Measurements from ENCODE around the gene WDR36. TPM values are rescaled to one million over a fixed set of nuclear protein-coding genes. Genes with fewer than 3 reads are reported as not detected.

The WDR36 gene
- total and polyA plus RNA-seq, 2 of the 4 experiments (the other 2 are of a cell fraction), result 11.9 to 87.8 TPM

DNA sequence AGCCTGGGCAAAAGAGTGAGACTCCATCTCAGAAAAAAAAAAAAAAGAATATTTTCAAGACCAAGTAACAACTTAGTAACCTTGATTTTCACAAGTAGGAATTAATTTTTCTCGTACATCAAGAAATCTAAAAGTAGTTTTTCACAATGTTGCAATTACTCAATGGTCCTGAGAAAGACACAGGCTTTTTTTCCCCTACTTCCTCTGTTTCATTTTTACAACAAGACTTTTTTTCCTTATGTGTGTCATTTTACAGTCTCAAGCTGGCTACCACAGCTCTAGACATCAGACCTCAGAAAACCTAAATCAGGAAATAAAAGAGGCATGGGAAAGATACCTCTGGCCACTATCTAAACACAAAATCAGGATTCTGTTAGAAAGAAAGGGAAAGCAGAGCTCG, 45.9 kb downstream of the WDR36 start:
- Histone ChIP-seq H2BK20ac (ENCODE audit: low read depth, low read length) (no peak overlapping the region), H3K36me3 (ENCODE audit: control insufficient read depth, insufficient read depth, low read length) (no peaks in the 10 kb centered on the region), H2BK5ac (ENCODE audit: low read depth, low read length, poor library complexity, severe bottlenecking) (no peak overlapping the region), H2AK9ac (replicated peaks; ENCODE audit: low read depth, low read length, poor library complexity) (no peak overlapping the region), H3K18ac (ENCODE audit: low read depth, low read length) (no peak overlapping the region), H3K4me2 (ENCODE audit: low read depth, low read length) (no peak overlapping the region), H3K27ac (ENCODE audit: insufficient read depth, low read length) (no peak overlapping the region), H3K79me1 (ENCODE audit: low read depth in 1 of 2, low read length in 2 of 2) (no peaks in the 10 kb centered on the region), H4K20me1 (ENCODE audit: insufficient read depth, low read length) (no peaks in the 10 kb centered on the region), H2AK5ac (ENCODE audit: low read depth, low read length) (no peak overlapping the region), H2AFZ (replicated peaks; ENCODE audit: low read length, poor library complexity) (no peak overlapping the region), H3K9me3 (ENCODE audit: control insufficient read depth, insufficient read depth, low read length) (no peaks in the 10 kb centered on the region), H3K4me1 (ENCODE audit: control insufficient read depth, insufficient read depth, low read length) (no peaks in the 10 kb centered on the region; the same call in 1 of the 2 replicates), H4K91ac (ENCODE audit: insufficient read depth, low read depth, low read length) (no peak overlapping the region), H4K5ac (ENCODE audit: low read depth, low read length) (no peak overlapping the region), H2BK120ac (ENCODE audit: low read depth, low read length) (no peak overlapping the region), H3K23ac (ENCODE audit: low read depth, low read length) (no peak overlapping the region), H4K8ac (ENCODE audit: low read depth in 2 of 2, low read length in 2 of 2) (no peak overlapping the region), H3K4me3 (ENCODE audit: insufficient read depth, low read depth, low read length) (no peak overlapping the region), H3K56ac (ENCODE audit: extremely low read depth, insufficient read depth, low read length) (no peak overlapping the region), H2BK15ac (ENCODE audit: low read depth, low read length) (no peak overlapping the region), H3K9me1 (ENCODE audit: insufficient read depth, low read length) (no peaks in the 10 kb centered on the region; the same call in 1 of the 2 replicates), H3K4ac (ENCODE audit: low read depth, low read length) (no peak overlapping the region), H3K27me3 (ENCODE audit: control insufficient read depth, insufficient read depth, low read length) (no peaks in the 10 kb centered on the region), H3K9ac (ENCODE audit: low read depth, low read length) (no peak overlapping the region), H3K14ac (replicated peaks; ENCODE audit: low read depth, low read length) (no peak overlapping the region)
- no CpG with 5 or more reads among the region's 2 CpGs for WGBS, 2 experiments (ENCODE audit: extremely low coverage in 2 of 2, insufficient read length in 1 of 2)
- dilution Hi-C loops (cut with HindIII; ENCODE audit: low sequenced_read_pairs, unreplicated experiment), result no loop called here
- POLR2A ChIA-PET (ENCODE audit: unreplicated experiment), result no interaction called here
- intact Hi-C loops (cut with micrococcal nuclease), result no loop called here
- TF ChIP-seq MAFK (IDR thresholded peaks at IDR 0.05; ENCODE audit: low read depth, low read length) (no peak), MAZ (IDR thresholded peaks at IDR 0.05; ENCODE audit: borderline replicate concordance, low read depth, low read length) (no peak), BHLHE40 (IDR thresholded peaks at IDR 0.05; ENCODE audit: low read depth, low read length) (no peak), FOS (IDR thresholded peaks at IDR 0.05; ENCODE audit: low read depth, low read length) (no peak), NFE2L2 (IDR thresholded peaks at IDR 0.05; ENCODE audit: low read depth, low read length) (no peak), SMC3 (IDR thresholded peaks at IDR 0.05; ENCODE audit: low read depth, low read length) (no peak)
- TF ChIP-seq, protein P1, sequence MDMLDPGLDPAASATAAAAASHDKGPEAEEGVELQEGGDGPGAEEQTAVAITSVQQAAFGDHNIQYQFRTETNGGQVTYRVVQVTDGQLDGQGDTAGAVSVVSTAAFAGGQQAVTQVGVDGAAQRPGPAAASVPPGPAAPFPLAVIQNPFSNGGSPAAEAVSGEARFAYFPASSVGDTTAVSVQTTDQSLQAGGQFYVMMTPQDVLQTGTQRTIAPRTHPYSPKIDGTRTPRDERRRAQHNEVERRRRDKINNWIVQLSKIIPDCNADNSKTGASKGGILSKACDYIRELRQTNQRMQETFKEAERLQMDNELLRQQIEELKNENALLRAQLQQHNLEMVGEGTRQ (IDR thresholded peaks at IDR 0.05; ENCODE audit: low read depth, low read length), result no peak
- TF ChIP-seq, protein P2, sequence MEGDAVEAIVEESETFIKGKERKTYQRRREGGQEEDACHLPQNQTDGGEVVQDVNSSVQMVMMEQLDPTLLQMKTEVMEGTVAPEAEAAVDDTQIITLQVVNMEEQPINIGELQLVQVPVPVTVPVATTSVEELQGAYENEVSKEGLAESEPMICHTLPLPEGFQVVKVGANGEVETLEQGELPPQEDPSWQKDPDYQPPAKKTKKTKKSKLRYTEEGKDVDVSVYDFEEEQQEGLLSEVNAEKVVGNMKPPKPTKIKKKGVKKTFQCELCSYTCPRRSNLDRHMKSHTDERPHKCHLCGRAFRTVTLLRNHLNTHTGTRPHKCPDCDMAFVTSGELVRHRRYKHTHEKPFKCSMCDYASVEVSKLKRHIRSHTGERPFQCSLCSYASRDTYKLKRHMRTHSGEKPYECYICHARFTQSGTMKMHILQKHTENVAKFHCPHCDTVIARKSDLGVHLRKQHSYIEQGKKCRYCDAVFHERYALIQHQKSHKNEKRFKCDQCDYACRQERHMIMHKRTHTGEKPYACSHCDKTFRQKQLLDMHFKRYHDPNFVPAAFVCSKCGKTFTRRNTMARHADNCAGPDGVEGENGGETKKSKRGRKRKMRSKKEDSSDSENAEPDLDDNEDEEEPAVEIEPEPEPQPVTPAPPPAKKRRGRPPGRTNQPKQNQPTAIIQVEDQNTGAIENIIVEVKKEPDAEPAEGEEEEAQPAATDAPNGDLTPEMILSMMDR (conservative IDR thresholded peaks at IDR 0.05; ENCODE audit: low read depth, low read length), result no peak
- in situ Hi-C loops (cut with MboI; ENCODE audit: low sequenced_read_pairs), result no loop called here
- DNase-seq, result no peak
- BruUV-seq (replicated peaks), result no TSS peak
- no peak for ATAC-seq (ENCODE audit: low read depth)
- CTCF ChIA-PET, result no interaction called here

Measured in IMR-90 (cell line).